ENCODE data around the gene DGKQ. TPM values are rescaled to one million over a fixed set of nuclear protein-coding genes. Genes with fewer than 3 reads are reported as not detected.
A peak's percentile ranks its signal among the peaks of the same experiment; 100 is the strongest.

The DGKQ gene
- total and polyA plus RNA-seq, 9 of the 15 experiments (the other 6 are each of a cell fraction or from before 2014, with no cell fraction given): 0.17 to 22.0 (median 5.6) TPM

DNA sequence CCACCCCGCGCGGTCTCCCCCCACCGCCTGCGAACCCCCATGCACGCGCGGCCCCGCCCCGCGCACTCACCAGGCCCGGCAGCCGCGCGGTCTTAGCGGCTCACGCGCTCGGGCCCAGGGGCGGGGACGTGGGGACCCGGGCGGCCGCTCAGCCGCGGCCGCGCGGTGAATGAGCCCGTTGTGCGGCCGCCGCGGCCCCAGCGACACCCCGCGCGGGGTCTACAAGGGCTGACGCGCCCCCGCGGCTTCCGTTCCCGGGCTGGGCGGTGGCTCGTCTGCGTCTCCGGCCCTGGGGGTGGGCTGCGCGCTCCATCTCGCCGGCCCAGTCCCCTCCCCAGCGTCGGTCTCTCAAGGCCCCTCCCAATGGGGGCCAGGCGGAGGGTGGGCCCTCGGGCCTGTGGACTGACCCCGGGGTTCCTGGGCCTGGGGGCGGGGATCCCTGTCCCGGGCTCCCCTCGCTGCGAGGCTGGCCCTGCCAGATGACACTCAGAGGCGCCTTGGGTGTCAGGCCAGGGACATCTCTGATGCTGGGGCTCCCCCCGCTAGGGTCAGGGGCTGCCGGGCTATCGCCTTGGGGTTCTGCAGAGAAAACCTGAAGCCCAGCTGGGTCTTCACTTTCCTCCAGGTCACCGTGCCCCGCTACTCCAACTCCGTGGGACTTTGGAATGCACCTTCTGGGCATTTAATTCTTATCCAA lies 24.2 kb upstream of the DGKQ start (continued):
- TF ChIP-seq ZFX (CRISPR knock-in tag; IDR thresholded peaks at IDR 0.05) (peak; percentile 88), ZNF263 (CRISPR knock-in tag; IDR thresholded peaks at IDR 0.05; ENCODE audit: borderline replicate concordance) (no peak), SP1 (CRISPR knock-in tag; IDR thresholded peaks at IDR 0.05) (peak; percentile 51; the same call in 1 of the 2 replicates), PML (IDR thresholded peaks at IDR 0.05; ENCODE audit: low read length) (no peak), POU5F1 (IDR thresholded peaks at IDR 0.05; ENCODE audit: borderline replicate concordance, low read depth, low read length, partially characterized antibody) (no peak), KAT8 (IDR thresholded peaks at IDR 0.05; ENCODE audit: low read depth) (no peak), MYC (IDR thresholded peaks at IDR 0.05; ENCODE audit: low read depth, low read length) (peak; percentile 31; the same call in 1 of the 2 replicates), MYC (CRISPR knock-in tag; IDR thresholded peaks at IDR 0.05; ENCODE audit: borderline replicate concordance, low read depth) (no peak), MED1 (CRISPR knock-in tag; IDR thresholded peaks at IDR 0.05; ENCODE audit: borderline replicate concordance) (no peak), ZNF274 (IDR thresholded peaks at IDR 0.05; ENCODE audit: borderline replicate concordance, low read depth, low read length) (no peak), NONO (IDR thresholded peaks at IDR 0.05; ENCODE audit: low read depth in 2 of 2, low read length in 1 of 2) (peak in 1 of 2 experiments; percentile 81; a peak in 3 of 4 replicates), RBFOX2 (IDR thresholded peaks at IDR 0.05; ENCODE audit: low read depth, low read length) (peak; percentile 67), ZNF282 (CRISPR knock-in tag; IDR thresholded peaks at IDR 0.05) (no peak), PBX2 (CRISPR knock-in tag; IDR thresholded peaks at IDR 0.05; ENCODE audit: low read depth) (no peak), PBX2 (tag; conservative IDR thresholded peaks at IDR 0.05; ENCODE audit: low read depth) (no peak), ZSCAN29 (IDR thresholded peaks at IDR 0.05) (no peak), NCOR1 (IDR thresholded peaks at IDR 0.05) (no peak), PCBP1 (IDR thresholded peaks at IDR 0.05; ENCODE audit: low read depth, low read length, poor library complexity, severe bottlenecking) (peak; percentile 52), ZNF57 (CRISPR knock-in tag; IDR thresholded peaks at IDR 0.05) (no peak), HMG20B (CRISPR knock-in tag; IDR thresholded peaks at IDR 0.05) (no peak), ZKSCAN3 (CRISPR knock-in tag; IDR thresholded peaks at IDR 0.05) (no peak), ZNF23 (CRISPR knock-in tag; IDR thresholded peaks at IDR 0.05) (no peak), CCNT2 (IDR thresholded peaks at IDR 0.05; ENCODE audit: borderline replicate concordance, extremely low read depth, insufficient read length, low read depth, low read length) (peak; percentile 79), E2F1 (CRISPR knock-in tag; IDR thresholded peaks at IDR 0.05) (no peak), POLR2G (IDR thresholded peaks at IDR 0.05; ENCODE audit: low read depth, low read length) (peak; percentile 83), ARNT (IDR thresholded peaks at IDR 0.05) (no peak), CSDE1 (IDR thresholded peaks at IDR 0.05) (no peak), NCOA2 (IDR thresholded peaks at IDR 0.05; ENCODE audit: partially characterized antibody in 2 of 2) (no peak)
